Smooth muscle cell of the umbilical artery (primary cell): ENCODE results near the gene CRTC1. TPM values are rescaled to one million over a fixed set of nuclear protein-coding genes. Genes with fewer than 3 reads are reported as not detected.

ENCODE experiments used
- total RNA-seq: library from RNA; depleted of rRNA; stranded (reverse); fragments of >200 nt; gene quantifications from 2 replicates; pipeline ENCODE4 v1.2.3, GENCODE V29; 2014

The CRTC1 gene
- 3.6 TPM in 2 replicates for total RNA-seq

GRCh38 chr19:18683109-18683957 lies at the start of gene CRTC1:
TSS of gene CRTC1 (plus strand) at chr19:18683680. CDS start at chr19:18683703, 23 bp downstream.

GRCh38 chr19:18636969-18637629 lies 46.4 kb upstream of the CRTC1 start, which contains the start of gene KLHL26:
TSS of gene KLHL26 (plus strand) at chr19:18637028. CDS start at chr19:18637055, 27 bp downstream.

GRCh38 chr19:18790566-18791314 lies 107.3 kb downstream of the CRTC1 start, which contains the start of gene COMP:
TSS of gene COMP (minus strand) at chr19:18791305. CDS start at chr19:18791269, 36 bp downstream.

GRCh38 chr19:18831524-18832305 lies 148.2 kb downstream of the CRTC1 start, which contains the start of gene UPF1:
TSS of gene UPF1 (plus strand) at chr19:18831959. CDS start at chr19:18832210, 251 bp downstream.

Other genes starting within 250 kb of the CRTC1 start
- 41.6 and 43.7 TPM in 2 replicates for gene ISYNA1, start 245.5 kb upstream of the CRTC1 start, total RNA-seq
- 13.1 and 14.3 TPM in 2 replicates for gene ELL, start 161.6 kb upstream of the CRTC1 start, total RNA-seq
- 261 and 281 TPM in 2 replicates for gene FKBP8, start 140.1 kb upstream of the CRTC1 start, total RNA-seq
- gene KXD1, start 125.8 kb upstream of the CRTC1 start, total RNA-seq = 62.1 and 76.4 TPM in 2 replicates
- gene UBA52, start 111.8 kb upstream of the CRTC1 start, total RNA-seq = 374 and 760 TPM in 2 replicates
- gene REX1BD, start 94.9 kb upstream of the CRTC1 start, total RNA-seq = 35.0 and 59.1 TPM in 2 replicates
- gene CRLF1, start 76.9 kb upstream of the CRTC1 start, total RNA-seq = 0.55 and 3.0 TPM in 2 replicates
- 1.3 and 5.6 TPM in 2 replicates for gene TMEM59L, start 70.8 kb upstream of the CRTC1 start, total RNA-seq
- 8.3 and 8.9 TPM in 2 replicates for gene KLHL26, start 46.7 kb upstream of the CRTC1 start, total RNA-seq
- 0.09 and 3.0 TPM in 2 replicates for gene COMP, start 107.6 kb downstream of the CRTC1 start, total RNA-seq
- gene UPF1, start 148.3 kb downstream of the CRTC1 start, total RNA-seq = 66.8 and 111 TPM in 2 replicates
- 2.3 and 2.7 TPM in 2 replicates for gene CERS1, start 212.5 kb downstream of the CRTC1 start, total RNA-seq
- gene COPE, start 235.7 kb downstream of the CRTC1 start, total RNA-seq = 227 and 244 TPM in 2 replicates
- 48.8 and 56.7 TPM in 2 replicates for gene DDX49, start 236.0 kb downstream of the CRTC1 start, total RNA-seq